Measurements from ENCODE around the gene SLC9A1. TPM values are rescaled to one million over a fixed set of nuclear protein-coding genes. Genes with fewer than 3 reads are reported as not detected.

The SLC9A1 gene
- total RNA-seq, 2 donors from 2014 or later, result 12.3 to 36.3 TPM

DNA sequence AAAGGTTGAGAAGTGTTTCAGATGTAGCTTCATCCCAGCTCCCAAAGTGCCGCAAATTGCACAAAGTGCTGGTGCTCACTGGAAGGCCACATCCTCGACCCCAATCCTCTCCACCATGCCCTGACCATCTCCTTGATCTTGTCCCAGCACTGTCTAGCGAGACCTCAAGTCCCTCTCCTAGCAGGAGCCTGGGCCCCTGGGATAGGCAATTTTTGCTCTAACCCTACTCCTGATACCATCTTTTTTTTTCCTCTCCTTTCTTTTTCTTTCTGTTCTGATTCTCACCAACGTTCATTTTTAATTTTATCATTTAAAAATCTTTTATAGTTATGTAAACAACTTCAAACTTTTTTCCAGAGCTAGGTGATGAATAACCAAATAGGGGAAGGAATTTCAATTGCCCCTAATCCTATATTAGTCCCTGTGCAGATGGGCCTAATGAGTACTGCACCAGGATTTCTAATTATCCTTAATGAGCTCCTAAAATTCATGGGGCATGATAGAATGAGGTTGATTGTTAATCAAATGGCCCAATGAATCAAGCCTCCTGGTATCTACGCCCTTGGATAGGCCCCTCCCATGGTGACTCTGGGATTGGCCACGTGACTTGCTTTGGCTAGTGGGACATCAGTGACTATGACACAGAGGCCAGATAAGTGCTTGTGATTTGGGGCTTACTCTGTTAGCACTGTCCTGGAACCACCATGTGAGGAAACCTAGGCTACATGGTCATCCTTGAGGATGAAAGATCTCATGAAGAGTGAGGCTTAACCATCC is 100.8 kb downstream of the SLC9A1 start:
- TF ChIP-seq, protein P1, sequence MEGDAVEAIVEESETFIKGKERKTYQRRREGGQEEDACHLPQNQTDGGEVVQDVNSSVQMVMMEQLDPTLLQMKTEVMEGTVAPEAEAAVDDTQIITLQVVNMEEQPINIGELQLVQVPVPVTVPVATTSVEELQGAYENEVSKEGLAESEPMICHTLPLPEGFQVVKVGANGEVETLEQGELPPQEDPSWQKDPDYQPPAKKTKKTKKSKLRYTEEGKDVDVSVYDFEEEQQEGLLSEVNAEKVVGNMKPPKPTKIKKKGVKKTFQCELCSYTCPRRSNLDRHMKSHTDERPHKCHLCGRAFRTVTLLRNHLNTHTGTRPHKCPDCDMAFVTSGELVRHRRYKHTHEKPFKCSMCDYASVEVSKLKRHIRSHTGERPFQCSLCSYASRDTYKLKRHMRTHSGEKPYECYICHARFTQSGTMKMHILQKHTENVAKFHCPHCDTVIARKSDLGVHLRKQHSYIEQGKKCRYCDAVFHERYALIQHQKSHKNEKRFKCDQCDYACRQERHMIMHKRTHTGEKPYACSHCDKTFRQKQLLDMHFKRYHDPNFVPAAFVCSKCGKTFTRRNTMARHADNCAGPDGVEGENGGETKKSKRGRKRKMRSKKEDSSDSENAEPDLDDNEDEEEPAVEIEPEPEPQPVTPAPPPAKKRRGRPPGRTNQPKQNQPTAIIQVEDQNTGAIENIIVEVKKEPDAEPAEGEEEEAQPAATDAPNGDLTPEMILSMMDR (IDR thresholded peaks at IDR 0.05), result no peak
- no peak for ATAC-seq (ENCODE audit: insufficient number of reproducible peaks, low FRiP score, low read depth)
- no peaks in the 10 kb centered on the region for H3K27me3 ChIP-seq (replicated peaks; ENCODE audit: insufficient read depth)
- no peak overlapping the region for H3K27ac ChIP-seq
- H3K9me3 ChIP-seq, result no peaks in the 10 kb centered on the region
- no peak for DNase-seq (ENCODE audit: low spot score)
- H3K4me1 ChIP-seq (ENCODE audit: control insufficient read depth in 1 of 2, low read depth in 2 of 2), result no peaks in the 10 kb centered on the region
- no peaks in the 10 kb centered on the region for H3K36me3 ChIP-seq
- H3K4me3 ChIP-seq, result no peak overlapping the region

DNA sequence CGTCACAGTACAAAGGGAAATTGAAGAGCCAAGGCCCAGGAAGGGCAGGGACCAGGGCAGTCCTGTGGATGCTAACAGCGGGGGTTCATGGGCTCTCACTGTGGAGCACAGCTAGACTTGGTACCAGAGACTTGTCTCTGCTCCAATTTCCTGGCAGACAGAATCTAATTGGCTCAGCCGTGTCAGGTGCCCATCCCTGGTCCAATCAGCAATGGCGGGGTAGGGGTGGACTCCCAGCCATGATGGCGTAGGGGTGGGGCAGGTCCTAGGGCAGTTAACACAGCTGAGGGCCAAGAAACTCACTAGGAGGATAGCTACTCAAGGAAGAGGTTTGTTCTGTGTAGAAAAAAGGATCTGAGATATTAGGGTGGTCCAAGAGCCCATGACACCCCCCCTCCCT is 102.4 kb downstream of the SLC9A1 start:
- Histone ChIP-seq H3K27ac (no peak overlapping the region), H3K27me3 (replicated peaks; ENCODE audit: insufficient read depth) (no peaks in the 10 kb centered on the region), H3K4me1 (ENCODE audit: control insufficient read depth in 1 of 2, low read depth in 2 of 2) (no peaks in the 10 kb centered on the region), H3K9me3 (no peaks in the 10 kb centered on the region), H3K36me3 (no peaks in the 10 kb centered on the region), H3K4me3 (no peak overlapping the region)
- DNase-seq (ENCODE audit: low spot score), result no peak
- ATAC-seq (ENCODE audit: insufficient number of reproducible peaks, low FRiP score, low read depth), result no peak
- TF ChIP-seq, protein P1 (IDR thresholded peaks at IDR 0.05), result no peak

DNA sequence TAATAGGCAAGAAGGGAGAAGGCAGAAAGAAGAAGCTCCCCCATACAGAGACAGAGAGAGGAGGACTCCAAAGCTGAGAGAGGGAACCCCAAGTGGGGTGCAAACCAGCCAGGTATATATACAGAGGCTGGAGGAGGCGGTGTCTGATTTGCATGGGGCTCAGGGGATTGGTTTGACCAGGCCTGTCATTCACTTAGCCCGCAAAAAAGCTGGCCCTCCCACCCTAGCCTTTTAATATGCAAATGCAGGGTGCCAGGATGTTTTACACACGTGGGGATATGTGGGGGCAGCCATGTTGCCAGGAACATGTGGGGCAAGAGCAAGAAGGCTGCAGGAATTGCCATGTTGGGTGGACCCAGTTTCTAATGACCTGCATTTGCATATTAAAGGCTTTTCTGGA is 105.3 kb downstream of the SLC9A1 start:
- Histone ChIP-seq H3K4me1 (ENCODE audit: control insufficient read depth in 1 of 2, low read depth in 2 of 2) (peaks cover 6 to 7% of the 10 kb centered on the region in 2 donors), H3K36me3 (no peaks in the 10 kb centered on the region), H3K4me3 (no peak overlapping the region), H3K27ac (no peak overlapping the region), H3K9me3 (no peaks in the 10 kb centered on the region), H3K27me3 (replicated peaks; ENCODE audit: insufficient read depth) (no peaks in the 10 kb centered on the region)
- no peak for DNase-seq (ENCODE audit: low spot score)
- TF ChIP-seq, protein P1 (IDR thresholded peaks at IDR 0.05), result no peak
- ATAC-seq (ENCODE audit: insufficient number of reproducible peaks, low FRiP score, low read depth), result no peak

DNA sequence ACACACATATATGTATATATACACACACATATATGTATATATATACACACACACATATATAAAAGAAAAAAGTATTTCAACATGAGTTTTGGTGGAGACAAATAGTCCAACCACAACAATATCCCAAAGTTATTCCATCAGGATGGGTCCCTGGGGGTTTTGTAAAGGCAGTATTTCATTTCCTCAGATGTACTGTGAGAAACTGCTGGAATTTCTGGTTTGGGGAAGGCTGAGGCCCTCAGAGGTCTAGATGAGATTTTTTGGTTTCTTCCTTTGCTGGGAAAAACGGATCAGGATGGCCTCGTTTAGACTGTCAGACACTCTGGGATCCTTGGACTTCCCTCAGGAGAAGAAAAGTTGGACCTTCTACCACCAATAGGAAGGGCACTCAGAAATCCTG is 105.8 kb downstream of the SLC9A1 start:
- H3K4me3 ChIP-seq, result no peak overlapping the region
- H3K36me3 ChIP-seq, result no peaks in the 10 kb centered on the region
- no peaks in the 10 kb centered on the region for H3K27me3 ChIP-seq (replicated peaks; ENCODE audit: insufficient read depth)
- no peak overlapping the region for H3K27ac ChIP-seq
- peaks cover 6 to 8% of the 10 kb centered on the region in 2 donors for H3K4me1 ChIP-seq (ENCODE audit: control insufficient read depth in 1 of 2, low read depth in 2 of 2)
- no peaks in the 10 kb centered on the region for H3K9me3 ChIP-seq
- DNase-seq (ENCODE audit: low spot score), result no peak
- TF ChIP-seq, protein P1 (IDR thresholded peaks at IDR 0.05), result no peak
- no peak for ATAC-seq (ENCODE audit: insufficient number of reproducible peaks, low FRiP score, low read depth)

Other genes starting within 250 kb of the SLC9A1 start
- not detected for gene NR0B2, start 241.2 kb downstream of the SLC9A1 start, total RNA-seq
- gene NUDC, start 233.4 kb downstream of the SLC9A1 start, total RNA-seq, result 10 to 100 TPM; 36.8 to 56.4 TPM
- not detected for gene KDF1, start 194.7 kb downstream of the SLC9A1 start, total RNA-seq
- gene TRNP1, start 161.4 kb downstream of the SLC9A1 start, total RNA-seq, result 10 to 100 TPM; 26.4 to 34.9 TPM
- 100 to 1,000 TPM in 1 of 2 donors, 10 to 100 TPM in 1; 49.1 to 105 TPM for gene TENT5B, start 142.3 kb downstream of the SLC9A1 start, total RNA-seq
- 10 to 100 TPM; 34.6 to 43.5 TPM for gene WDTC1, start 79.5 kb upstream of the SLC9A1 start, total RNA-seq
- 10 to 100 TPM; 31.5 to 45.1 TPM for gene TMEM222, start 167.0 kb upstream of the SLC9A1 start, total RNA-seq
- gene SYTL1, start 186.9 kb upstream of the SLC9A1 start, total RNA-seq, result 1 to 10 TPM; 4.1 to 5.5 TPM
- 10 to 100 TPM; 78.6 to 85.6 TPM for gene MAP3K6, start 211.8 kb upstream of the SLC9A1 start, total RNA-seq
- gene FCN3, start 219.7 kb upstream of the SLC9A1 start, total RNA-seq, result 1 to 10 TPM; 3.5 to 4.5 TPM
- gene CD164L2, start 228.2 kb upstream of the SLC9A1 start, total RNA-seq, result not detected
- gene GPR3, start 237.5 kb upstream of the SLC9A1 start, total RNA-seq, result not detected